Fibroblast of lung (primary cell): ENCODE data around the gene SRSF3.

Experiments
- CTCF ChIP-seq, 2 donors: IDR thresholded peaks in 1 of 2; conservative IDR thresholded peaks in 1 of 2; 1 replicate in 1 of 2; 2 replicates in 1 of 2; pipeline ENCODE4 v1.5.1; 2011 to 2012; ENCODE audit warnings: low read length in 2 of 2, control low read depth in 1 of 2, inconsistent platforms in 1 of 2, low read depth in 1 of 2, mild to moderate bottlenecking in 1 of 2
- EZH2 ChIP-seq: IDR thresholded peaks from 2 replicates; pipeline ENCODE4 v1.5.1; 2012; ENCODE audit warnings: low read length, control low read depth, mild to moderate bottlenecking; ENCODE audit errors: missing control alignments

- TF ChIP-seq CTCF (conservative IDR thresholded peaks at IDR 0.05 in 1 of 2, IDR thresholded peaks at IDR 0.05 in 1 of 2; ENCODE audit: low read depth in 1 of 2, low read length in 2 of 2) (no peak), EZH2 (no peak)
Observed at GRCh38 chr6:36649086-36649485, 54.9 kb downstream of the SRSF3 start.
